HG03354 (cell line): ENCODE results near the gene CD9.

Experiments used
- ATAC-seq: cut with Tn5 transposase; IDR thresholded peaks from one replicate; pipeline ENCODE4 v1.9.1; 2021; ENCODE audit warnings: mild to moderate bottlenecking; ENCODE audit not compliant: unreplicated experiment, poor library complexity, severe bottlenecking

Gene CD9

DNA sequence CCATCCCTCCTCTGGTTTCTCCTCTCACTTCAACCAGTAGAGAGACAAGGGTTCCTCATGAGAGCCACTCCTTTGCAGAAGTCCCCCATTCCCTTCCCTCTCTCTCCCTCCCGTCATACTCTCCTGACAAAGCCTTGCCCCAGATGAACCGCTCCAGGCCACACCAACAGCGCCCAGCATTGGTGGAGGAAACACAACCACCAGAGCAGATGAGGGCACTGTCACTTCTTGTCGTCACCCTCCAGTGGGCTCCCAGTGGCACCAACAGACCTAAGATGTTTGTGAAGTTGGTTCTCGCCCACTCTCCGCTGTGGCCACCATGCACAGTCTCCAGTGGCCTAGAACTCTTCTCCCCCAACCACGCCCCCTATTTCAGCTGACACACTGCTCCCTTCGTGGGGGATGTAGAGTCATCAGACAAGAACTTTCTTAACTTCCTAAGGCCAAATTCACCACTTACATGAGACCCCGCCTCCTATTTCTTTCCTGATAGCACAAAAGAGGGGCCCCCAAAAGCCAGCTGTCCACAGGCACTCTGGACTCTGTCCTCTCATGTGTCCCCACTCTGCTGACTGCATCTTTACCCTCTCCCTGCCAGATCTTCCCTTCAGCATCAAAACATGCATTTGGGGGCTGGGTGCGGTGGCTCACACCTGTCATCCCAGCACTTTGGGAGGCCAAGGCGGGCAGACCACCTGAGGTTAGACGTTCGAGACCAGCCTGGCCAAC is 81.0 kb downstream of the CD9 start:
- ATAC-seq: no peak

DNA sequence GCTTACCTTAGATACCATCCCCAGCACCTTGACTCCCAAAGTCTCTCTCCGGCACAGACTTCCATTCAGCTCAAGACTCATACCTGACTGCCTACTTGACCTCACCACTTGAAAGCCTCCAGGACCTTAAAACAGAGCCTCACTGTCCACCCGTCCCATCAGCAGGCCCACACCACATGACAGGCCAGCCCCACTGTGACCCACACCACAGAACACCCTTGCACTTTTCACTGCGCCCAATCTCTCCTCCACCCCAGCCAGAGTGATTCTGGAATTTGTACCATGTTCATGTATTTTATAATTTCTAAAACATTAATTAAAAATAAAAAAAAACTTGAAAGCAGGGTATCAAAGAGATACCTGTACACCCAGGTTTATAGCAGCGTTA is 82.2 kb downstream of the CD9 start:
- no peak for ATAC-seq

DNA sequence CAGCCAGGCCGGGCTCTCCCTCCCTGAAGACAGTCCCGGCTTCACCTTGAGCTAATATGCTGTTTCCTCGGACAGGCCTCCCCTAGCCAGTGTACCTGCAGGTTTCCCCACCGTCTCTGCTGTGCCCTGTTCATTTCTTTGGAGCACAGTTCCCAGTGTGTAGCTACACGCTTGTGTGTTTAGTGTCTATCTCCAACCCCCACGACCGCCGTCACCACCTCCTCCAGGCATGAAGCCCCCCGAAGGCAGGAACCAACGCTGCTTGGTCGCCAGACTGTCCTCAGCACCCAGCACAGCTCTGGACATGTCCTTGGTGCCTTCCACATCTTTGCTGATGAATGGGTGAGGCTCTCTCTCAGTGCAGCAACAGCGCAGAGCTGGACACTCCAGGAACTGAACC is 84.1 kb downstream of the CD9 start:
- no peak for ATAC-seq

DNA sequence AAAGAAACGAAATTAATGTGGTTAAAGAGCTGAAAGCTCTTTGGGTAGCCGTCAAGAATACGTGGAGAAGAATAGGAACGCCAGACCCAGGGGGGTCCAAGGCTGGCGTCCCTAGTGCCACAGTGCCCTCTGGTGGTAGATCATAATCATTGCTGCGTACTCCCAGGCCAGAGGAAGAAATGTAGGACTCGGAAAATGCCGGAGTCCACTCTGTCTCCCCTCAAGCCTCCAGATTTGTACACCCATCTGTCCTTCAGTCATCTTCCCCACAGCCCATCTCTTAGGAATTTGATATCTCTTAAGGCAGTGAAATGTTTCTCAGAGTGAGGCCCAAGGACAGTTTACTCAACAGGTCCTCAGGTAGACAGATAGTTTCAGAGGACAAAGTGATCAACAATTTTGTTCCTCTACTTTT is 84.9 kb downstream of the CD9 start:
- peak; percentile 59 for ATAC-seq

DNA sequence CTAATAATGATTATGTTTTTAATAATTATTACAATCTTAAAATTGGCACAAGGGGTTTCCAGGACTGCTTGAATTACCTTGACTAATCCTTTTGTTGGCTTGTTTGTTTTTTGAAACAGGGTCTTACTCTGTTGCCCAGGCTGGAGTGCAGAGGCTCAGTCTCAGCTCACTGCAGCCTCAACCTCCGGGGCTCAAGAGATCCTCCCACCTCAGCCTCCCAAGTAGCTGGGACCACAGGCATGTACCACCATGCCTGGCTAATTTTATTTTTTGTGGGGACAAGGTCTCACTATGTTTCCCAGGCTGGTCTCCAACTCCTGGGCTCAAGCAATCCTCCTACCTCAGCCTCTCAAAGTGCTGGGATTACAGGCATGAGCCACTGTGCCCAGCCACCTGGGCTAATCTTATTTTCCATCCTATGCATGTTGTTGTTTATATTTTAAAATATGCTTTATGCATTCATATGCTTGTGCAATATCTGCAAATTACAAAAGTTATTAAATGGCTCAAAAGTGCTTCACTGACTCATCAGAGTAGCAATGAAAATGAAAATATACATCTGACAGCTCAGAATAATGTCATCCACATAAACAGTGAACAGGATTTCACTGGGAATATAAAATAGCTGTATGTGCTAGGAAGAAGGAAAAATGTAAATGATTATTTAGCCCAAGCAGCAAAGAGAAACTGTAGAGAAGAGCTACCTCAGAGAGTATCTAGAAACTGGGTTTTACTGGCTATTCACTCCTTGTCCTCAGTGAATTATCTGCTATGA is 85.5 kb downstream of the CD9 start:
- no peak for ATAC-seq
